Esophagus squamous epithelium (tissue), 5 donors: ENCODE data around the gene WWOX. TPM values are rescaled to one million over a fixed set of nuclear protein-coding genes. Genes with fewer than 3 reads are reported as not detected.

Source experiments
- DNase-seq: peaks from one replicate; lab custom pipeline; 2025; lab: John Stamatoyannopoulos, UW
- H3K27ac ChIP-seq, 4 donors: fragments of 200-600 bp; sonication (generic); one replicate each; pipeline ENCODE4 v1.5.1; 2016 to 2019; ENCODE audit warnings: mild to moderate bottlenecking in 1 of 4
- H3K27me3 ChIP-seq, 4 donors: fragments of 200-600 bp; sonication (generic); 1 replicate in 3 of 4; 2 replicates in 1 of 4; pipeline versions ENCODE4 v1.5.1 to v1.6.0; 2017 to 2021; ENCODE audit warnings: antibody characterized with exemption in 1 of 4
- H3K36me3 ChIP-seq, 3 donors: fragments of 200-600 bp; sonication (generic); one replicate each; pipeline ENCODE4 v1.5.1; 2016 to 2019
- H3K4me1 ChIP-seq, 3 donors: fragments of 200-600 bp; sonication (generic); one replicate each; pipeline ENCODE4 v1.5.1; 2017 to 2019
- H3K4me3 ChIP-seq, 4 donors: fragments of 200-600 bp; sonication (generic); 1 replicate in 3 of 4; 2 replicates in 1 of 4; pipeline ENCODE4 v1.5.1; 2016 to 2019; ENCODE audit warnings: mild to moderate bottlenecking in 2 of 4, moderate library complexity in 1 of 4
- H3K9me3 ChIP-seq, 3 donors: fragments of 200-600 bp; sonication (generic); one replicate each; pipeline ENCODE4 v1.5.1; 2016 to 2019
- POLR2A ChIP-seq, 4 donors: fragments of 450-650 bp; IDR thresholded peaks; one replicate each; pipeline ENCODE4 v1.6.1; 2017; ENCODE audit warnings: antibody characterized with exemption in 4 of 4, mild to moderate bottlenecking in 4 of 4, moderate library complexity in 3 of 4
- WGBS, 2 donors: methylation state at CpG; one replicate each; pipeline ENCODE4 v1.1.5; 2018; 5-methylcytosine and 5-hydroxymethylcytosine counted together
- intact Hi-C: fragments of 100-400 bp; cut with DNase I; formaldehyde crosslinking; loops from one replicate; pipeline ENCODE4 v1.15.0; 2022
- total RNA-seq, 4 donors: library from RNA; depleted of rRNA; stranded (reverse); fragments of >200 nt; gene quantifications; one replicate each; pipeline ENCODE4 v1.1.0, GENCODE V29; 2016
- TF ChIP-seq, protein P1 (sequence below), 6 experiments: fragments of 450-650 bp in 4 of 6; fragments of 200-600 bp in 2 of 6; sonication (generic) in 2 of 6; IDR thresholded peaks; one replicate each; pipeline ENCODE4 v1.5.1; 2016 to 2019; ENCODE audit warnings: antibody characterized with exemption in 6 of 6, mild to moderate bottlenecking in 4 of 6, moderate library complexity in 4 of 6
- donor health status: DM: yes; HTN: yes; CAD: no.

The WWOX gene
- total RNA-seq, 4 donors from 2014 or later: 20.9 to 31.1 (median 27.5) TPM

DNA sequence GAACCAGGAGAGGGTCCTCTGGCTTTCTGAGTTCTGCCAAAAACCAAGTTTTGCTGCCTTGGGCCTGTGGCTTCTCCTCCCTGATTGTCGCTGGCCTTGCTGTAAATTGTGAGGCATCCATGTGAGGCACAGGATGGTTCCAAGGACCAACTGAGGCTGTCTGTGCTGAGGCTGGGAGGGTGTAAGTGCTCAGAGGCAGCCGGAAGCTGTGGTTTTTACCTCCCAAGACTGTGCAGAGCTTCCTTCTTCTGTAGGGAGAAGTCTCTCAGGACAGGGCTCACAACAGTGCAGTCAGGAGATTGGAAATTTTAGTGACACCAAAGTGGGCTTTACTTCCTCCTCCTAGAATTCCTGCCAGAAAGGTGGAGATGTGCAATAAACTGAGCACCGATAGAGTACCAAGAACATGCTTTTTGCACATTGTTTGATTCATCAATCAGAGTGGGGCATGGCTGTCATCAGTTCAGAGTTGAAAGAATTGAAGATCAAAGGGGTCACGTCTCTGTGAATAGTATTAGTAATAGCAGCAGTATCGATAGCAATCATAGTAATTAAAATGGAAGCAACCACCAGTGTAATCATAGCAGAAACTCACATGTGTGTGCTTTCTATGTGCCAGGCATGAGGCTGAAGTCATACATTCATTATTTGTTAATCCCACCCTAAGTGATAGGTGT is 467.1 kb downstream of the WWOX start:
- WGBS, 2 donors: 71 to 76% methylated on average over 4 of the region's 5 CpGs
- Histone ChIP-seq H3K9me3 (no peaks in the 10 kb centered on the region), H3K27ac (no peak overlapping the region), H3K27me3 (no peaks in the 10 kb centered on the region), H3K4me3 (no peak overlapping the region), H3K4me1 (peaks cover 3 to 14% (median 4%) of the 10 kb centered on the region in 3 donors), H3K36me3 (no peaks in the 10 kb centered on the region)
- DNase-seq: no peak
- TF ChIP-seq, protein P1, sequence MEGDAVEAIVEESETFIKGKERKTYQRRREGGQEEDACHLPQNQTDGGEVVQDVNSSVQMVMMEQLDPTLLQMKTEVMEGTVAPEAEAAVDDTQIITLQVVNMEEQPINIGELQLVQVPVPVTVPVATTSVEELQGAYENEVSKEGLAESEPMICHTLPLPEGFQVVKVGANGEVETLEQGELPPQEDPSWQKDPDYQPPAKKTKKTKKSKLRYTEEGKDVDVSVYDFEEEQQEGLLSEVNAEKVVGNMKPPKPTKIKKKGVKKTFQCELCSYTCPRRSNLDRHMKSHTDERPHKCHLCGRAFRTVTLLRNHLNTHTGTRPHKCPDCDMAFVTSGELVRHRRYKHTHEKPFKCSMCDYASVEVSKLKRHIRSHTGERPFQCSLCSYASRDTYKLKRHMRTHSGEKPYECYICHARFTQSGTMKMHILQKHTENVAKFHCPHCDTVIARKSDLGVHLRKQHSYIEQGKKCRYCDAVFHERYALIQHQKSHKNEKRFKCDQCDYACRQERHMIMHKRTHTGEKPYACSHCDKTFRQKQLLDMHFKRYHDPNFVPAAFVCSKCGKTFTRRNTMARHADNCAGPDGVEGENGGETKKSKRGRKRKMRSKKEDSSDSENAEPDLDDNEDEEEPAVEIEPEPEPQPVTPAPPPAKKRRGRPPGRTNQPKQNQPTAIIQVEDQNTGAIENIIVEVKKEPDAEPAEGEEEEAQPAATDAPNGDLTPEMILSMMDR (IDR thresholded peaks at IDR 0.05): no peak
- intact Hi-C loops: loop anchor here (5.0 kb wide), 1 partner anchor 1001 kb away; no protein-coding TSS in a partner anchor

DNA sequence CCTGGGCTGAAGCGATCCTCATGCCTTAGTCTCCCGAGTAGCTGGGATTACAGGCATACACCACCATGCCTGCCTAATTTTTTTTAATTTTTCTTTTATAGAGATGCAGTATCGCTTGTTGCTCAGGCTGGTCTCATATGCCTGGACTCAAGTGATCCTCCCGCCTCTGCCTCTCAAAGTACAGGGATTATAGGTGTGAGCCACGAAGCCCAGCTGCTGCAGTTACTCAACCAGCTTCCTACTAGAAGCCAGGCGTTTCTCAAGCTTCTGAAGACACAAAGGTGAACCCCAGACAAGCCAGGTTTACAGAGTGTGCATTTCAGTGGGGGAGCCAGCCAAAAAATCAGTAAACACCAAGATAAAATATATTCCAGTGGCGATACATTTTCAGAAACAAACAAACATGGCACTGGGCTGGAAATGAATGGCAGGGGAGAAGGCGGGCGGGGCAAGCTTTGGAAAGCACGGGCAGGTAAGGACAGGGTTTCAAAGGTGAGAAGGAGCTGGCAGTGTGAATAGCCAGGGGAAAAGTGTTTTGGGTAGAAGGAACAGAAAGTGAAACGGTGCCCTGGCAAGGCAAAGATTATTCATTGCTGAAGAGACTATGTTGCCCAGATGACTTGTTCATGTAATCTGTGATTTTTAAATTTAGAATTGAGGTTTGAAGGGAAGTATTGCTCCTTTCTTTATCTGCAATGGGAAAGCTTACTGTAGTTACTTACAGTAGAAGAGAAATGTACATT is 471.1 kb downstream of the WWOX start:
- no peak for DNase-seq
- H3K4me3 ChIP-seq: no peak overlapping the region
- TF ChIP-seq, protein P1 (IDR thresholded peaks at IDR 0.05): no peak
- TF ChIP-seq POLR2A (IDR thresholded peaks at IDR 0.05): no peak
- intact Hi-C loops: no loop called here
- H3K27ac ChIP-seq: no peak overlapping the region
- H3K36me3 ChIP-seq: no peaks in the 10 kb centered on the region
- WGBS, 2 donors: 61 to 69% methylated on average over 8 to 11 of the region's 11 CpGs
- H3K27me3 ChIP-seq: peaks cover 0 to 4% (median 0%) of the 10 kb centered on the region in 4 donors
- no peaks in the 10 kb centered on the region for H3K4me1 ChIP-seq
- H3K9me3 ChIP-seq: no peaks in the 10 kb centered on the region

DNA sequence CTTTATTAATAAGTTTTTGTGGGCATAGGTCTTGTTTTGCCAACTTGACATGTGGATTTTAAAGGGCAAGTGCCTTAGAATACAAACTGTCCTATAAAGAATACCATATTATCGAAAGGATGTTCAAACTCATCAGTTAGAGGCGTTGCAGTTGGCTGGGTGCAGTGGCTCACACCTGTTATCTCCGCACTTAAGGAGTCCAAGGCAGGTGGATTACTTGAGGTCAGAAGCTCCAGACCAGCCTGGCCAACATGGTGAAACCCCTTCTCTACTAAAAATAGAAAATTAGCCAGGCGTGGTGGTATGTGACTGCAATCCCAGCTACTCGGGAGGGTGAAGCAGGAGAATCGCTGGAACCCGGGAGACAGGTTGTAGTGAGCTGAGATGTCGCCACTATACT is 472.0 kb downstream of the WWOX start:
- DNase-seq: no peak
- no peak overlapping the region for H3K4me3 ChIP-seq
- H3K27ac ChIP-seq: no peak overlapping the region
- intact Hi-C loops: no loop called here
- H3K27me3 ChIP-seq: peaks cover 0 to 4% (median 0%) of the 10 kb centered on the region in 4 donors
- no peaks in the 10 kb centered on the region for H3K36me3 ChIP-seq
- TF ChIP-seq POLR2A (IDR thresholded peaks at IDR 0.05): no peak
- TF ChIP-seq, protein P1 (IDR thresholded peaks at IDR 0.05): no peak
- H3K4me1 ChIP-seq: no peaks in the 10 kb centered on the region
- WGBS, 2 donors: 82 to 98% methylated on average over 7 to 8 of the region's 8 CpGs
- no peaks in the 10 kb centered on the region for H3K9me3 ChIP-seq

DNA sequence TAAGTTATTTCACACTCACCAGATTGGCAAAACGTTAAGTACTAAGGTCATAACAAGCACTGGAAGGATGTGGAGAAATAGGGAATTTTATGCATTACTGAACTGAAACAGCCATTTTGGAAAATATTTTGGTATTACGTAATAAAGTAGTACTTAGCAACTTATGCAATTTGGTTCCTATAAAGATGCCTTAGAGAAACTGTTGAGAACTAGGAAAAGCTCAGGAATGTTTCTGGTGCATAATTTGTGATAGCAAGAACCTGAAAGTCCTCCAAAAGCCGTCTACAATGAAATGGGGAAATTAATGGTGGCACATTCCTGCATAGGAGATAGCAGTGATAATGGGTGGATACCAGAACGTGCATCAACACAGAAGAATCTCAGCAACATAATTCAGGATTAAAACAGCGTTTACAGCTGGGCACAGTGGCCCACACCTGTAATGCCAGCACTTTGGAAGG is 472.5 kb downstream of the WWOX start:
- 82 to 89% methylated on average over 5 of the region's 5 CpGs for WGBS, 2 donors
- no peak for DNase-seq
- no peak for TF ChIP-seq POLR2A (IDR thresholded peaks at IDR 0.05)
- TF ChIP-seq, protein P1 (IDR thresholded peaks at IDR 0.05): no peak
- no peaks in the 10 kb centered on the region for H3K4me1 ChIP-seq
- no peak overlapping the region for H3K27ac ChIP-seq
- peaks cover 0 to 4% (median 0%) of the 10 kb centered on the region in 4 donors for H3K27me3 ChIP-seq
- H3K4me3 ChIP-seq: no peak overlapping the region
- no peaks in the 10 kb centered on the region for H3K36me3 ChIP-seq
- intact Hi-C loops: no loop called here
- H3K9me3 ChIP-seq: no peaks in the 10 kb centered on the region

DNA sequence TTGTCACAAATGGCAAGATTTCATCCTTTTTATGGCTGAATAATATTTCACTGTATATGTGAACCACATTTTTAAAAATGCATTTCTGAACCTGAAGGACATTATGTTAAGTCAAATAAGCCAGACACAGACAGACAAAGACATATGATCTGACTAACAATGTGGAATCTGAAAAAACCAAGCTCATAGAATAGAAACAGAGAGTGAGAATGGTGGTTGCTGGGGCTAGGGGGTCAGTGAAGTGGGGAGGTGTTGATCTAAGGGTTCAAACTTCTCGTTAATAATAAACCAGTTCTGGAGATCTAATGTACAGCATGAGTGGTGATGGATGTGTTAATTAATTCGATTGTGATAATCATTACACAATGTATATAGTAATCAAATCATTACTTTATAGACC is 475.1 kb downstream of the WWOX start:
- Histone ChIP-seq H3K27ac (no peak overlapping the region), H3K27me3 (peaks cover 0 to 4% (median 0%) of the 10 kb centered on the region in 4 donors), H3K9me3 (no peaks in the 10 kb centered on the region), H3K4me1 (no peaks in the 10 kb centered on the region), H3K36me3 (no peaks in the 10 kb centered on the region), H3K4me3 (no peak overlapping the region)
- DNase-seq: no peak
- TF ChIP-seq, protein P1 (IDR thresholded peaks at IDR 0.05): no peak
- TF ChIP-seq POLR2A (IDR thresholded peaks at IDR 0.05): no peak
- intact Hi-C loops: no loop called here
- WGBS, 2 donors: 89 to 90% methylated on average over 2 of the region's 2 CpGs
